Measurements from ENCODE around the gene HAGHL. TPM values are rescaled to one million over a fixed set of nuclear protein-coding genes. Genes with fewer than 3 reads are reported as not detected.
"Not testable (repeated sequence)": the region's sequence is repeated elsewhere in the genome, so short reads cannot be mapped to it uniquely, and the experiment has no call there.

Gene HAGHL
- total RNA-seq, 2 donors from 2014 or later = 8.9 to 11.4 TPM

GRCh38 chr16:711548-712320 lies 15.2 kb upstream of the HAGHL start:
- Histone ChIP-seq H3K36me3 (ENCODE audit: control insufficient read depth, insufficient read depth, low read length) (no peaks in the 10 kb centered on the region), H3K9me3 (ENCODE audit: control insufficient read depth, low read length) (no peaks in the 10 kb centered on the region), H3K27ac (ENCODE audit: low read depth, low read length) (no peak overlapping the region), H3K9ac (ENCODE audit: extremely low read depth, low read length, poor library complexity, severe bottlenecking) (no peak overlapping the region), H3K4me3 (ENCODE audit: low read length) (no peak overlapping the region), H3K4me1 (ENCODE audit: control insufficient read depth, insufficient read depth, low read length) (peaks cover 4% of the 10 kb centered on the region), H3K27me3 (ENCODE audit: control insufficient read depth, insufficient read depth, low read length, poor library complexity, severe bottlenecking) (peaks cover 73% of the 10 kb centered on the region)
- Mint-ChIP-seq H3K9me3 (no peaks in the 10 kb centered on the region), H3K27me3 (ENCODE audit: insufficient read depth) (peaks cover 67% of the 10 kb centered on the region), H3K36me3 (ENCODE audit: low read depth) (no peaks in the 10 kb centered on the region), H3K27ac (no peak overlapping the region), H3K4me3 (no peak overlapping the region), H3K4me1 (peaks cover 6% of the 10 kb centered on the region)
- peak; percentile 99 for TF ChIP-seq CTCF (conservative IDR thresholded peaks at IDR 0.05)
- 8 to 19% methylated on average over 11 to 23 of the region's 25 CpGs for WGBS, 2 experiments (ENCODE audit: insufficient coverage in 1 of 2, insufficient read length in 1 of 2)
- DNase-seq = peak; percentile 94

GRCh38 chr16:712740-713250 lies 14.1 kb upstream of the HAGHL start:
- H3K4me1 ChIP-seq (ENCODE audit: control insufficient read depth, insufficient read depth, low read length); H3K9ac ChIP-seq (ENCODE audit: extremely low read depth, low read length, poor library complexity, severe bottlenecking); H3K27ac ChIP-seq (ENCODE audit: low read depth, low read length); H3K36me3 ChIP-seq (ENCODE audit: control insufficient read depth, insufficient read depth, low read length); H3K4me1 Mint-ChIP-seq; H3K4me3 ChIP-seq (ENCODE audit: low read length); H3K9me3 ChIP-seq (ENCODE audit: control insufficient read depth, low read length); H3K36me3 Mint-ChIP-seq (ENCODE audit: low read depth); H3K4me3 Mint-ChIP-seq; H3K9me3 Mint-ChIP-seq: not testable (repeated sequence)
- DNase-seq = peak; percentile 91
- peak; percentile 76 for TF ChIP-seq CTCF (conservative IDR thresholded peaks at IDR 0.05)
- WGBS, 2 experiments (ENCODE audit: insufficient coverage in 1 of 2, insufficient read length in 1 of 2) = 24 to 57% methylated on average over 5 to 13 of the region's 13 CpGs
- Mint-ChIP-seq H3K27ac (peak overlapping the region; percentile 75), H3K27me3 (ENCODE audit: insufficient read depth) (peaks cover 58% of the 10 kb centered on the region)
- peaks cover 62% of the 10 kb centered on the region for H3K27me3 ChIP-seq (ENCODE audit: control insufficient read depth, insufficient read depth, low read length, poor library complexity, severe bottlenecking)

- WGBS, 2 experiments (ENCODE audit: insufficient coverage in 1 of 2, insufficient read length in 1 of 2) = 93 to 94% methylated on average over 5 to 11 of the region's 11 CpGs
- Mint-ChIP-seq H3K9me3 (no peaks in the 10 kb centered on the region), H3K4me1 (peaks cover 6% of the 10 kb centered on the region), H3K36me3 (ENCODE audit: low read depth) (no peaks in the 10 kb centered on the region), H3K27me3 (ENCODE audit: insufficient read depth) (peaks cover 45% of the 10 kb centered on the region), H3K4me3 (no peak overlapping the region), H3K27ac (no peak overlapping the region)
- Histone ChIP-seq H3K27ac (ENCODE audit: low read depth, low read length) (no peak overlapping the region), H3K27me3 (ENCODE audit: control insufficient read depth, insufficient read depth, low read length, poor library complexity, severe bottlenecking) (peaks cover 49% of the 10 kb centered on the region), H3K4me3 (ENCODE audit: low read length) (no peak overlapping the region), H3K4me1 (ENCODE audit: control insufficient read depth, insufficient read depth, low read length) (peaks cover 4% of the 10 kb centered on the region), H3K9ac (ENCODE audit: extremely low read depth, low read length, poor library complexity, severe bottlenecking) (no peak overlapping the region), H3K9me3 (ENCODE audit: control insufficient read depth, low read length) (no peaks in the 10 kb centered on the region), H3K36me3 (ENCODE audit: control insufficient read depth, insufficient read depth, low read length) (no peaks in the 10 kb centered on the region)
- no peak for TF ChIP-seq CTCF (conservative IDR thresholded peaks at IDR 0.05)
- no peak for DNase-seq
Observed at GRCh38 chr16:714079-714478, 12.8 kb upstream of the HAGHL start.
